AG08395 (cell line): ENCODE measurements around the gene FAM221A.
A peak's percentile ranks its signal among the peaks of the same experiment; 100 is the strongest.
"Not testable (repeated sequence)": the region's sequence is repeated elsewhere in the genome, so short reads cannot be mapped to it uniquely, and the experiment has no call there.

ENCODE experiments used
- DNase-seq: peaks from one replicate; pipeline ENCODE4 v3.0.0; 2012; ENCODE audit warnings: mixed read lengths, low spot score

Gene FAM221A

DNA sequence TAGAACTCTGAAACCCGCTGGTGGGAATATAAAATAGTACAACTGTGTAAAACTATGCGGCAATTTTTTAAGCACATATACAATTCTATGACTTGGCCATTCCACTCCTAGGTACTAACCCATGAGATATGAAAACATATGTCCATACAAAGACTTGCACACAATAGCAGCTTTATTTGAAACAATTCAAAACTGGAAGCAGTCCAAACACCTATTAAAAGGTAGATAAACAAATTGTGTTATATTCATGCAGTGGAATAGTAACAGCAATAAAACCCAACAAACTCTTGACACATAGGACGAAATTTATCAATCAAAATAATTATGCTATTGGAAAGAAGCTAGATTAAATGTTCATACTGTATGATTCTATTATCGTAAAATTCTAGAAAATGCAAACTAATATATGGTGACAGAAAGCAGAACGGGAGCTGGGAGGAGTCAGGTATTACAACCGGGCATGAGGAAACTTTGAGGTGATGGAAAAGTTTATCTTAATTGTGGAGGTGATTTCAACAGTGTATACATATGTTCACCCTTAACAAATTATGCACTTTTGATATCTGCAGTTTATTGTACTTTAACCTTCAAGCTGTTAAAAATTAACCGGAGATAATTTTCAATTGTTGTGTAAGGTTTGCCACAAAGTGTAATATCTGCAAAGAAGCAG lies 29.2 kb downstream of the FAM221A start:
- no peak for DNase-seq

GRCh38 chr7:23710000-23710399 lies 30.0 kb downstream of the FAM221A start, which contains the start of gene STK31:
Gene STK31, plus strand, starts transcription at chr7:23710219. Its CDS starts 67 bp downstream, at chr7:23710286.
- DNase-seq, result no peak

DNA sequence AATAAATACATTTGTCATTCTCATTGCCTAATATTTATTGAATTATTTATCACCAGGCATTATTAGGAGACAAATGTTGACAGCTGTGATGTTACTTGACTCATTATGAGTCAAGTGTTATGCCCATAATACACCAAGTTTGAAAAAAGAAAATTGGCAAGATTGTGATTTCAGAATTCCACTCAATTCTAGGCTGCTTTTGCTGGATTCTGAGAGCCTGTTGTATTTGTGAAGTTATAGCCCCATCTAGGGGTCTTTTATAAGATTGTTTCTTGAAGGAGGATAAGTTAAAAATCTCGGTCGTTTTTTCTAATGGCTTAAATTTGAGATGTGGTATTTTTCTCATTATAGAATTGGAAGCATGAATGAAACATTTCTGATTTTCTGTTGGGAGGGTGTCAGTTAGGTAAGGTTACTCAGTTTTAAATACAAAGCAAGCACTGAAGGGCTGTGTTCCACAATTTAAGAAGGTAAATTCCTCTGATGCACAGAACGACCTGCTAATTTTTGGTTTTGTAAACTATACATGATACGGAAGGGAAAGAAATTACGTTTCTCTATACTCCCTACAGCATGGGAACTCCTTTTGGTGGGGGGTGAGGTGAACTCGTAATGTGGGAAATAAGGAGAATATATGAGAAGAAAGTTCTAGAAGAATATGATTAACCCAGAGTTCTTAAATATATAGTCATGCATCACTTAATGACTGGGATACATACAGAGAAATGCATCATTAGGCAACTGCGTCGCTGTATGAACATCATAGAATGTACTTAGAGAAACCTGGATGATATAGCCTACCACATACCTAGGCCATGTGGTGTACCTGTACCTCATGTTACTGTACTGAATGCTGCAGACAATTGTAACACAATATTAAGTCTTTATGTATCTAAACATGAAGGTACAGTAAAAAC lies 32.6 kb downstream of the FAM221A start:
- DNase-seq, result peak; percentile 68

DNA sequence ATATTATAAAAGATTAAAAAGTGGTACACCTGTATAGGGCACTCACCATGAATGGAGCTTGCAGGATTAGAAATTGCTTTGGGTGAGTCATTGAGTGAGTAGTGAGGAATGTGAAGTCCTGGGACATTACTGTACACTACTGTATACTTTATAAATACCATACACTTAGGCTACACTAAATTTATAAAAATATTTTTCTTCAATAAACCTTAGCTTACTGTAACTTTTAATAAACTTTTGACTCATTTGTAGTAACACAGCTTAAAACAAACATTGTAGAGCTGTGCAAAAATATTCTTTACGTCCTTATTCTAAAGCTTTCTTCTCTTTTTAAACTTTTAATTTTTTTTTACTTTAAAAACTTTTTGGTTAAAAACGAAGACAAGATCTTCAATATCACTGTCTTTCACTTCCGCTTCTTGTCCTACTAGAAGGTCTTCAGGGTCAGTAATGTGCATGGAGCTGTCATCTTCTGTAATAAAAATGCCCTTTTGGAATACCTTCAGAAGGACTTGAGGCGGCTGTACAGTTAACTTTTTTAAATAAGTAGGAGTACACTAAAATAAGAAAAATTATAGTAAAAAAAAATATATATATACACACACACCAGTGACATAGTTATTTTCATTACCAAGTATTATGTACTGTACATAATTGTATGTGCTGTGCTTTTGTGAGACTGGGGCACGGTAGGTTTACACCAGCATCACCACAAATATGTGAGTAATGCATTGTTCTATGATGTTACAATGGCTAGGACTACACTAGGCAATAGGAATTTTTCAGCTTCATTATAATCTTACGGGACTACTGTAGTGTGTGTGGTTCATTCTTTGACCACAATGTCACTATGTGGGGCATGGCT lies 33.5 kb downstream of the FAM221A start:
- peak; percentile 60 for DNase-seq

DNA sequence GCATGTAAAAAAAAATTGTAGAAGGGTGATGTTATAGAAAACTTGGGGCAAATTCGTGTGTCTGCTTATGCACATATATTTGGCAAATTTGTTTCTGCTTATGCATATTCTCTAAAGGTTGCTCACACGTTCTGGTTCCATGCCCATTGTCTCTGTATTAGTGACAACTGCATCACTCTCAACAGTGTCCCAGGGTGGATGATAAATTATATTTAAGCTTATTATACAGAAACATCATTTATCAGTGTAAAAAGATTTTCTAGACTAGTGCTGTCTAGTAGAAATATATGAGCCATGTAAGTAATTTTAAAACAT lies 34.1 kb downstream of the FAM221A start:
- DNase-seq, result no peak

DNA sequence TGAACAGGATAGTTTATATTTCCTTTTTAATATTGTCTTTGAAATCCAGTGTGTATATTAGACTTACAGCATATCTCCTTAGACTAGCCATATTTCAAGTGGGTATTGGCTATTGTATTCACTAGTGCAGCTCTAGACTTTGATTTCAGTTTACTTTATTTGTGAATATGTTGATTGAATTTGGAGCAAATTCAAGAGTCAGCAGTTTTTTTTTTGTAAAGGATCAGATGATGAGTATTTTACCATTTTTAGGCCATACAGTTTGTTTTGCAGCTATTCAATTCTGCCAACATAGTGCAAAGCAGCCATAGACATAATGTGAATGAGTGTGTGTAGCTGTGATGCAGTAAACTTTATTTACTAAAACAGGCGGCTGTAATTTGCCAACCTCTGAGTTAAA lies 34.6 kb downstream of the FAM221A start:
- no peak for DNase-seq

- no peak for DNase-seq
Observed at GRCh38 chr7:23715099-23715498, 35.1 kb downstream of the FAM221A start.

- no peak for DNase-seq
Observed at GRCh38 chr7:23717788-23718187, 37.8 kb downstream of the FAM221A start.

- DNase-seq, result no peak
Observed at GRCh38 chr7:23721456-23721855, 41.5 kb downstream of the FAM221A start.

DNA sequence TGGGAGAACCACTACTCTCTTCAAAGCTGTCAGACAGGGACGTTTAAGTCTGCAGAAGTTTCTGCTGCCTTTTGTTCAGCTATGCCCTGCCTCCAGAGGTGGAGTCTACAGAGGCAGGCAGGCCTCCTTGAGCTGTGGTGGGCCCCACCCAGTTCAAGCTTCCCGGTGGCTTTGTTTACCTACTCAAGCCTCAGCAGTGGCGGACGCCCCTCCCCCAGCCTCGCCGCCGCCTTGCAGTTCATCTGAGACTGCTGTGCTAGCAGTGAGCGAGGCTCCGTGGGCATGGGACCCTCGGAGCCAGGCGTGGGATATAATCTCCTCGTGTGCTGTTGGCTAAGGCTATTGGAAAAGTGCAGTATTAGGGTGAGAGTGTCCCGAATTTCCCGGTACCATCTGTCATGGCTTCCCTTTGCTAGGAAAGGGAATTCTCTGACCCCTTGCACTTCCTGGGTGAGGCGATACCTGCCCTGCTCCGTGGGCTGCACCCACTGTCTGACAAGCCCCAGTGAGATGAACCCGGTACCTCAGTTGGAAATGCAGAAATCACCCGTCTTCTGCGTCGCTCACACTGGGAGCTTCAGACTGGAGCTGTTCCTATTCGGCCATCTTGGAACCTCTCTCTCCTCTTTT lies 42.7 kb downstream of the FAM221A start:
- not testable (repeated sequence) for DNase-seq

DNA sequence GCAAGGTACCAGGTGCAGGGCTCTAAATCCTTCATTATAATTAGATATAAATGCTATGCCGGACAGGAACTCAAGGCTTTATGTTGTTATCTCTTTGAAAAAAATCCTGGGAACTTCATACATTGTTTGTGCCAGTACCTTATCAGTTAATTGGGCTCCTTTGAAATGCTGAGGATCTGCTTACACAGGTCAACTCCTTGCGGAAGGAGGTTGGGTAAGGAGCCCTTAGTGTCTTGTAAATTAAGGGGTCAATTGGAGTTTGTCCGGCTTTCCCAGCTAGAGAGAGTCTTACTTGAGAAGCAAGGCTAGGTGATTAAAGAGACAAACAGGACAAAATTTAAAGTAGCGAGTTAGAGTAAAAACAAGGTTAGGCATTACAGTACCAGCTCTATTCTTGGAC lies 44.1 kb downstream of the FAM221A start:
- not testable (repeated sequence) for DNase-seq

GRCh38 chr7:23742051-23742450 lies 62.1 kb downstream of the FAM221A start:
- DNase-seq, result no peak

DNA sequence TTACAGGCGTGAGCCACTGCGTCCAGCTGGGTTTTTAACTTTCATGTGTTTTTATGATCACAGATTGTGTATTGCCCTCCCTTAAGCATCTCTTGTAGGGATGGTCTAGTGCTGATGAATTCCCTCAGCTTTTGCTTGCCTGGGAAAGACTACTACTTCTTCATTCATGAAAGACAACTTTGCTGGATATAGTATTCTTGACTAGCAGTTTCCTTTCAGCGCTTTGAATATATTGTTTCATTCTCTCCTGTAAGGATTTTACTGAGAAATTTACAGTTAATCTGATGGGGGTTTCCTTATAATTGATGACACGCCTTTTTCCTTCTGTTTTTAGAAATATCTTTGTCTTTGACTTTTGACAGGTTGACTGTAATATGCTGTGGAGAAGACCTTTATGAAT lies 63.2 kb downstream of the FAM221A start:
- no peak for DNase-seq

GRCh38 chr7:23746629-23747028 lies 66.6 kb downstream of the FAM221A start:
- no peak for DNase-seq

GRCh38 chr7:23751852-23752251 lies 71.9 kb downstream of the FAM221A start:
- DNase-seq, result no peak
